ENCODE measurements around the gene OAF. TPM values are rescaled to one million over a fixed set of nuclear protein-coding genes. Genes with fewer than 3 reads are reported as not detected.

The OAF gene
- total RNA-seq, 1 donor from 2014 or later = 6.6 TPM

DNA sequence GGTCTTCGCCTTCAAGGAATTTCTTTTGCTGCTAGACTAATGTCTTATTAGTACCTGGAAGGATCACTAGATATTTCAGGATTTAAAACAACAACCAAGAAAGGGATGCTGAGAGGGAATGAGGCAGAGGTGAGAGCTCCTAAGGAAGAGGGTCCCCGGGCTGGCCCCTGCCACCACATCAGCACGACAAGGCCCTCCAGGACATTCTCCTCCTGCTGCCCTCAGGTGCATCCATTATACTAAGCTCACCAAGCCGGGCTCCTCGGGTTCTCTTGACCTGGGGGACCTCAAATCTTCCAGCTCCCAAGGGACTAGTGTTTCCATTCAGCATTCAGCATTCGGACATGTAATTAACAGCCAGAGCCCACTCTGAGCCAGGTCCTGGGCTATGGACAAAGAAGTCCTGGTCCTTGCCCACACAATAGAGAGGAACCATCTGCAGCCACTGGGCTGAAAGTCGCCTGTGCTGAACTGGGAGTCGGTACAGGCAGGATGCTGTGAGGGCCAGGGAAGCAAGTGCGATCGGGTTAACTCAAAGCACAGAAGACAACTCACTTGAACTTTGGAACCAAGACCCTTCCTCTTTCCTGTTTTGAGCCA is 29.4 kb upstream of the OAF start:
- H3K4me3 Mint-ChIP-seq (ENCODE audit: low read depth) = no peak overlapping the region
- H3K9me3 Mint-ChIP-seq (ENCODE audit: low read depth) = no peaks in the 10 kb centered on the region
- H3K4me1 Mint-ChIP-seq (ENCODE audit: low read depth) = peaks cover 25% of the 10 kb centered on the region
- TF ChIP-seq, protein P1, sequence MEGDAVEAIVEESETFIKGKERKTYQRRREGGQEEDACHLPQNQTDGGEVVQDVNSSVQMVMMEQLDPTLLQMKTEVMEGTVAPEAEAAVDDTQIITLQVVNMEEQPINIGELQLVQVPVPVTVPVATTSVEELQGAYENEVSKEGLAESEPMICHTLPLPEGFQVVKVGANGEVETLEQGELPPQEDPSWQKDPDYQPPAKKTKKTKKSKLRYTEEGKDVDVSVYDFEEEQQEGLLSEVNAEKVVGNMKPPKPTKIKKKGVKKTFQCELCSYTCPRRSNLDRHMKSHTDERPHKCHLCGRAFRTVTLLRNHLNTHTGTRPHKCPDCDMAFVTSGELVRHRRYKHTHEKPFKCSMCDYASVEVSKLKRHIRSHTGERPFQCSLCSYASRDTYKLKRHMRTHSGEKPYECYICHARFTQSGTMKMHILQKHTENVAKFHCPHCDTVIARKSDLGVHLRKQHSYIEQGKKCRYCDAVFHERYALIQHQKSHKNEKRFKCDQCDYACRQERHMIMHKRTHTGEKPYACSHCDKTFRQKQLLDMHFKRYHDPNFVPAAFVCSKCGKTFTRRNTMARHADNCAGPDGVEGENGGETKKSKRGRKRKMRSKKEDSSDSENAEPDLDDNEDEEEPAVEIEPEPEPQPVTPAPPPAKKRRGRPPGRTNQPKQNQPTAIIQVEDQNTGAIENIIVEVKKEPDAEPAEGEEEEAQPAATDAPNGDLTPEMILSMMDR (IDR thresholded peaks at IDR 0.05; ENCODE audit: unreplicated experiment) = no peak
- H3K36me3 Mint-ChIP-seq (ENCODE audit: insufficient read depth) = no peaks in the 10 kb centered on the region
- H3K27ac Mint-ChIP-seq = no peak overlapping the region
- peaks cover 20% of the 10 kb centered on the region for H3K27me3 Mint-ChIP-seq
- DNase-seq (ENCODE audit: low spot score, unreplicated experiment) = no peak

GRCh38 chr11:120182372-120182771 is 28.5 kb upstream of the OAF start:
- peaks cover 34% of the 10 kb centered on the region for H3K4me1 Mint-ChIP-seq (ENCODE audit: low read depth)
- H3K36me3 Mint-ChIP-seq (ENCODE audit: insufficient read depth) = no peaks in the 10 kb centered on the region
- H3K27ac Mint-ChIP-seq = no peak overlapping the region
- DNase-seq (ENCODE audit: low spot score, unreplicated experiment) = peak; percentile 8
- peaks cover 12% of the 10 kb centered on the region for H3K27me3 Mint-ChIP-seq
- TF ChIP-seq, protein P1 (IDR thresholded peaks at IDR 0.05; ENCODE audit: unreplicated experiment) = no peak
- no peaks in the 10 kb centered on the region for H3K9me3 Mint-ChIP-seq (ENCODE audit: low read depth)
- H3K4me3 Mint-ChIP-seq (ENCODE audit: low read depth) = no peak overlapping the region

GRCh38 chr11:120182790-120183491 is 27.9 kb upstream of the OAF start:
- Mint-ChIP-seq H3K27ac (no peak overlapping the region), H3K27me3 (peaks cover 8% of the 10 kb centered on the region), H3K4me3 (ENCODE audit: low read depth) (no peak overlapping the region), H3K9me3 (ENCODE audit: low read depth) (no peaks in the 10 kb centered on the region), H3K4me1 (ENCODE audit: low read depth) (peaks cover 39% of the 10 kb centered on the region), H3K36me3 (ENCODE audit: insufficient read depth) (no peaks in the 10 kb centered on the region)
- TF ChIP-seq, protein P1 (IDR thresholded peaks at IDR 0.05; ENCODE audit: unreplicated experiment) = peak; percentile 58
- peak; percentile 23 for DNase-seq (ENCODE audit: low spot score, unreplicated experiment)

DNA sequence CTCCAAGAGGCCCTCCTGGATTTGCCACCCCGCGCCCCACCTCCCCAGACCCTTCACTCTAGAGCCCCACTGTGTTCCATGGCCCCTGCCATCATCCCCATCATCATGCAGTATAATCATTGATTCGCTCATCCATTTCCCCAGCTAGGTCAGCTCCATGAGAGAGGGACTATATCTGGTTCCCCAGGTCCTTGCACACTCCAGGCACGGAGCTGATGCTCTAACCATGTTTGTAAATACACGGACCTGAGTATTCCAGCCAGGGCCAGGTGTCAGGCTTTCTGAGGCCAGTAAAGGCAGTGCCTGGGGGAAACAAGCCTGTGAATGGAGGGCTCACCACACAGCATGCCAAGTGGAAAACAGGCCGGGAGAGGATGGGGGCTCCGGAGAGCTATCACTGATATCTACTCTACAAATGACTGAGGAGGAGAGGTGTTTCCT is 27.1 kb upstream of the OAF start:
- Mint-ChIP-seq H3K36me3 (ENCODE audit: insufficient read depth) (no peaks in the 10 kb centered on the region), H3K9me3 (ENCODE audit: low read depth) (no peaks in the 10 kb centered on the region), H3K4me3 (ENCODE audit: low read depth) (no peak overlapping the region), H3K27ac (no peak overlapping the region), H3K27me3 (peaks cover 8% of the 10 kb centered on the region), H3K4me1 (ENCODE audit: low read depth) (peaks cover 43% of the 10 kb centered on the region)
- TF ChIP-seq, protein P1 (IDR thresholded peaks at IDR 0.05; ENCODE audit: unreplicated experiment) = no peak
- peak; percentile 5 for DNase-seq (ENCODE audit: low spot score, unreplicated experiment)

GRCh38 chr11:120184371-120184945 is 26.4 kb upstream of the OAF start:
- Mint-ChIP-seq H3K27ac (no peak overlapping the region), H3K4me3 (ENCODE audit: low read depth) (no peak overlapping the region), H3K36me3 (ENCODE audit: insufficient read depth) (no peaks in the 10 kb centered on the region), H3K27me3 (peaks cover 3% of the 10 kb centered on the region), H3K9me3 (ENCODE audit: low read depth) (no peaks in the 10 kb centered on the region), H3K4me1 (ENCODE audit: low read depth) (peaks cover 43% of the 10 kb centered on the region)
- TF ChIP-seq, protein P1 (IDR thresholded peaks at IDR 0.05; ENCODE audit: unreplicated experiment) = no peak
- DNase-seq (ENCODE audit: low spot score, unreplicated experiment) = peak; percentile 4
